GM12878 (cell line): ENCODE data around the gene DALRD3. TPM values are rescaled to one million over a fixed set of nuclear protein-coding genes. Genes with fewer than 3 reads are reported as not detected.
A peak's percentile ranks its signal among the peaks of the same experiment; 100 is the strongest.

ENCODE experiments used
- CBX3 ChIP-seq: fragments of 200-600 bp; sonication (generic); IDR thresholded peaks from 2 replicates; pipeline ENCODE4 v1.6.1; 2016; ENCODE audit warnings: low read depth, borderline replicate concordance
- CEBPB ChIP-seq, 2 experiments: fragments of 150-350 bp in 1 of 2; IDR thresholded peaks; 2 replicates each; pipeline ENCODE4 v1.6.1; 2012 to 2014; ENCODE audit warnings: low read depth in 2 of 2, low read length in 2 of 2, borderline replicate concordance in 1 of 2, inconsistent platforms in 1 of 2
- CREB1 ChIP-seq: IDR thresholded peaks from 2 replicates; pipeline ENCODE4 v1.6.1; 2012; ENCODE audit warnings: low read depth, mild to moderate bottlenecking, inconsistent platforms
- GATAD2B ChIP-seq: fragments of 450-650 bp; conservative IDR thresholded peaks from 2 replicates; pipeline ENCODE4 v1.6.1; 2017; ENCODE audit warnings: low read depth, mild to moderate bottlenecking, moderate library complexity
- HCFC1 ChIP-seq: fragments of 150-350 bp; IDR thresholded peaks from 2 replicates; pipeline ENCODE4 v1.6.1; 2014; ENCODE audit warnings: low read length
- LARP7 ChIP-seq: fragments of 450-650 bp; IDR thresholded peaks from 2 replicates; pipeline ENCODE4 v1.6.1; 2017; ENCODE audit warnings: mild to moderate bottlenecking
- NFYB ChIP-seq: IDR thresholded peaks from 2 replicates; pipeline ENCODE4 v1.6.1; 2011; ENCODE audit warnings: low read depth, mild to moderate bottlenecking, low read length, improper control_type of control experiment, moderate library complexity; ENCODE audit not compliant: insufficient read depth
- STAT3 ChIP-seq: IDR thresholded peaks from 2 replicates; pipeline ENCODE4 v1.6.1; 2011; ENCODE audit warnings: low read depth, low read length, improper control_type of control experiment
- SUPT20H ChIP-seq: IDR thresholded peaks from 2 replicates; pipeline ENCODE4 v1.6.1; 2011; ENCODE audit warnings: low read depth, mild to moderate bottlenecking, low read length, moderate library complexity, borderline replicate concordance; ENCODE audit not compliant: control insufficient read depth
- YY1 ChIP-seq: IDR thresholded peaks from 2 replicates; pipeline ENCODE4 v1.6.1; 2011; ENCODE audit warnings: low read depth, mild to moderate bottlenecking, low read length
- ZNF622 ChIP-seq: fragments of 450-650 bp; IDR thresholded peaks from 2 replicates; pipeline ENCODE4 v1.6.1; 2017; ENCODE audit warnings: mild to moderate bottlenecking, inconsistent platforms
- polyA plus RNA-seq, 11 experiments: library from polyadenylated mRNA; depleted of rRNA in 4 of 11; unstranded in 6 of 11; stranded (reverse) in 5 of 11; fragments of >200 nt; fragmentation: Nextera tagmentation in 4 of 11; fragmentation: Illumina TruSeq in 1 of 11; extraction: Ambion mirVana in 4 of 11; extraction: Trizol in 1 of 11; gene quantifications; 1 replicate in 1 of 11; 2 replicates in 10 of 11; pipeline versions ENCODE4 v1.2.1 to v1.2.3, GENCODE V29; 2011 to 2016; ENCODE audit warnings: inconsistent platforms in 2 of 11, missing spikeins in 2 of 11, low read depth in 1 of 11
- total RNA-seq, 4 experiments: library from RNA; depleted of rRNA in 3 of 4; stranded (reverse); fragments of >200 nt in 3 of 4; fragmentation: Illumina TruSeq in 1 of 4; extraction: Trizol in 1 of 4; gene quantifications; 2 replicates each; pipeline versions ENCODE4 v1.2.1 to v1.2.3, GENCODE V29; 2013 to 2021
- TF ChIP-seq, protein P1 (sequence below), 3 experiments: IDR thresholded peaks in 2 of 3; conservative IDR thresholded peaks in 1 of 3; 2 replicates each; pipeline ENCODE4 v1.5.1; 2011; ENCODE audit warnings: low read depth in 3 of 3, low read length in 3 of 3, mild to moderate bottlenecking in 3 of 3, control low read depth in 2 of 3, moderate library complexity in 2 of 3, inconsistent platforms in 1 of 3, mixed read lengths in 1 of 3; ENCODE audit not compliant: control insufficient read depth in 2 of 3, insufficient read depth in 1 of 3; ENCODE audit errors: extremely low read depth in 1 of 3
- TF ChIP-seq, protein P2 (sequence below): fragments of 450-650 bp; IDR thresholded peaks from 2 replicates; pipeline ENCODE4 v1.6.1; 2017; ENCODE audit warnings: mild to moderate bottlenecking, low read depth, inconsistent platforms; ENCODE audit not compliant: poor library complexity, severe bottlenecking
- TF ChIP-seq, protein P3 (sequence below): fragments of 450-650 bp; IDR thresholded peaks from 2 replicates; pipeline ENCODE4 v1.6.1; 2016; ENCODE audit warnings: mild to moderate bottlenecking, moderate library complexity, borderline replicate concordance
- TF ChIP-seq, protein P4 (sequence below): IDR thresholded peaks from 2 replicates; pipeline ENCODE4 v1.6.1; 2012; ENCODE audit warnings: low read depth, low read length, improper control_type of control experiment
- TF ChIP-seq, protein P5 (sequence below): IDR thresholded peaks from 2 replicates; pipeline ENCODE4 v1.6.1; 2012; ENCODE audit warnings: low read depth, low read length, improper control_type of control experiment
- TF ChIP-seq, protein P6 (sequence below): fragments of 450-650 bp; IDR thresholded peaks from 2 replicates; pipeline ENCODE4 v1.6.1; 2016; ENCODE audit warnings: mild to moderate bottlenecking

The DALRD3 gene
- total and polyA plus RNA-seq, 10 of the 15 experiments (the other 5 are each of a cell fraction or from before 2014, with no cell fraction given) = 10.1 to 28.2 (median 21.6) TPM

DNA sequence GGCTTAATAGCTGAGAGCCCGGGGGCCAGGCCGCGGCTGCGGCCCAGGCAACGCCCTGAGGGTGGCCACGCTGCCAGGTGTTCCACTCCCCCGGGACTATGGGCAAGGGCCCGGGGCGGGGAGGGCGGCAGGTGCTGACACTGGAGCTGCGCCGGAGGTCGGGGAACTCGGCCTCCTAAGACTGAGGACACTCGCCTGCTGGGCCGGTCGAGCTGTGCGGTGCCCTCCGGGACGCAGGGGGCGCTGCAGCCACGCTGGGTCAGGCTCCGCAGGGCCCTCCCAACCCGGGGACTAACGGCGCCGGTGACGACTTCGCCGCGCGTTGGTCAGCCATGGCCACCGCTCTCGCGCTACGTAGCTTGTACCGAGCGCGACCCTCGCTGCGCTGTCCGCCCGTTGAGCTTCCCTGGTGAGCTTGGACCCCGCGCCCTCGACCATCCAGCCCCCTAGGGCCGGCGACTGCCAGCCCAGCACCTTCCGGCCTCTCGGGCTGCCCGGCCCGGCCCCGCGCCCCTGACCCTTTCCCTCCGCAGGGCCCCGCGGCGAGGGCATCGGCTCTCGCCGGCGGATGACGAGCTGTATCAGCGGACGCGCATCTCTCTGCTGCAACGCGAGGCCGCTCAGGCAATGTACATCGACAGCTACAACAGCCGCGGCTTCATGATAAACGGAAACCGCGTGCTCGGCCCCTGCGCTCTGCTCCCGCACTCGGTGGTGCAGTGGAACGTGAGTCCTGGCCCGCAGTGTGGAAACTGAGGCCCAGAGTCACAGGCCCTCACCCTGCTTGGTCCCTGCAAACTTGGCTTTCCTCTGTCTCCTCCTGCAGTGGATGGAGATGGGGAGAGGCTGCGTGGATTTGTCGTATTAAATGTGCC, 3.7 kb upstream of the DALRD3 start, which contains the start of gene NDUFAF3 (continued):
- TF ChIP-seq, protein P1, sequence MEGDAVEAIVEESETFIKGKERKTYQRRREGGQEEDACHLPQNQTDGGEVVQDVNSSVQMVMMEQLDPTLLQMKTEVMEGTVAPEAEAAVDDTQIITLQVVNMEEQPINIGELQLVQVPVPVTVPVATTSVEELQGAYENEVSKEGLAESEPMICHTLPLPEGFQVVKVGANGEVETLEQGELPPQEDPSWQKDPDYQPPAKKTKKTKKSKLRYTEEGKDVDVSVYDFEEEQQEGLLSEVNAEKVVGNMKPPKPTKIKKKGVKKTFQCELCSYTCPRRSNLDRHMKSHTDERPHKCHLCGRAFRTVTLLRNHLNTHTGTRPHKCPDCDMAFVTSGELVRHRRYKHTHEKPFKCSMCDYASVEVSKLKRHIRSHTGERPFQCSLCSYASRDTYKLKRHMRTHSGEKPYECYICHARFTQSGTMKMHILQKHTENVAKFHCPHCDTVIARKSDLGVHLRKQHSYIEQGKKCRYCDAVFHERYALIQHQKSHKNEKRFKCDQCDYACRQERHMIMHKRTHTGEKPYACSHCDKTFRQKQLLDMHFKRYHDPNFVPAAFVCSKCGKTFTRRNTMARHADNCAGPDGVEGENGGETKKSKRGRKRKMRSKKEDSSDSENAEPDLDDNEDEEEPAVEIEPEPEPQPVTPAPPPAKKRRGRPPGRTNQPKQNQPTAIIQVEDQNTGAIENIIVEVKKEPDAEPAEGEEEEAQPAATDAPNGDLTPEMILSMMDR (IDR thresholded peaks at IDR 0.05 in 2 of 3, conservative IDR thresholded peaks at IDR 0.05 in 1 of 3; ENCODE audit: control insufficient read depth in 2 of 3, extremely low read depth in 1 of 3, insufficient read depth in 1 of 3, low read depth in 3 of 3, low read length in 3 of 3) = peak; percentile 95 to 97 (median 95)
- TF ChIP-seq, protein P2, sequence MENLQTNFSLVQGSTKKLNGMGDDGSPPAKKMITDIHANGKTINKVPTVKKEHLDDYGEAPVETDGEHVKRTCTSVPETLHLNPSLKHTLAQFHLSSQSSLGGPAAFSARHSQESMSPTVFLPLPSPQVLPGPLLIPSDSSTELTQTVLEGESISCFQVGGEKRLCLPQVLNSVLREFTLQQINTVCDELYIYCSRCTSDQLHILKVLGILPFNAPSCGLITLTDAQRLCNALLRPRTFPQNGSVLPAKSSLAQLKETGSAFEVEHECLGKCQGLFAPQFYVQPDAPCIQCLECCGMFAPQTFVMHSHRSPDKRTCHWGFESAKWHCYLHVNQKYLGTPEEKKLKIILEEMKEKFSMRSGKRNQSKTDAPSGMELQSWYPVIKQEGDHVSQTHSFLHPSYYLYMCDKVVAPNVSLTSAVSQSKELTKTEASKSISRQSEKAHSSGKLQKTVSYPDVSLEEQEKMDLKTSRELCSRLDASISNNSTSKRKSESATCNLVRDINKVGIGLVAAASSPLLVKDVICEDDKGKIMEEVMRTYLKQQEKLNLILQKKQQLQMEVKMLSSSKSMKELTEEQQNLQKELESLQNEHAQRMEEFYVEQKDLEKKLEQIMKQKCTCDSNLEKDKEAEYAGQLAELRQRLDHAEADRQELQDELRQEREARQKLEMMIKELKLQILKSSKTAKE = no peak
- TF ChIP-seq NFYB (no peak), ZNF622 (no peak), CBX3 (no peak), LARP7 (peak; percentile 96), SUPT20H (no peak), CEBPB (IDR thresholded peaks at IDR 0.05; ENCODE audit: borderline replicate concordance in 1 of 2, low read depth in 2 of 2, low read length in 2 of 2) (no peak), YY1 (peak; percentile 93), HCFC1 (peak; percentile 67), STAT3 (no peak), CREB1 (no peak), GATAD2B (peak; percentile 78)
- TF ChIP-seq, protein P3, sequence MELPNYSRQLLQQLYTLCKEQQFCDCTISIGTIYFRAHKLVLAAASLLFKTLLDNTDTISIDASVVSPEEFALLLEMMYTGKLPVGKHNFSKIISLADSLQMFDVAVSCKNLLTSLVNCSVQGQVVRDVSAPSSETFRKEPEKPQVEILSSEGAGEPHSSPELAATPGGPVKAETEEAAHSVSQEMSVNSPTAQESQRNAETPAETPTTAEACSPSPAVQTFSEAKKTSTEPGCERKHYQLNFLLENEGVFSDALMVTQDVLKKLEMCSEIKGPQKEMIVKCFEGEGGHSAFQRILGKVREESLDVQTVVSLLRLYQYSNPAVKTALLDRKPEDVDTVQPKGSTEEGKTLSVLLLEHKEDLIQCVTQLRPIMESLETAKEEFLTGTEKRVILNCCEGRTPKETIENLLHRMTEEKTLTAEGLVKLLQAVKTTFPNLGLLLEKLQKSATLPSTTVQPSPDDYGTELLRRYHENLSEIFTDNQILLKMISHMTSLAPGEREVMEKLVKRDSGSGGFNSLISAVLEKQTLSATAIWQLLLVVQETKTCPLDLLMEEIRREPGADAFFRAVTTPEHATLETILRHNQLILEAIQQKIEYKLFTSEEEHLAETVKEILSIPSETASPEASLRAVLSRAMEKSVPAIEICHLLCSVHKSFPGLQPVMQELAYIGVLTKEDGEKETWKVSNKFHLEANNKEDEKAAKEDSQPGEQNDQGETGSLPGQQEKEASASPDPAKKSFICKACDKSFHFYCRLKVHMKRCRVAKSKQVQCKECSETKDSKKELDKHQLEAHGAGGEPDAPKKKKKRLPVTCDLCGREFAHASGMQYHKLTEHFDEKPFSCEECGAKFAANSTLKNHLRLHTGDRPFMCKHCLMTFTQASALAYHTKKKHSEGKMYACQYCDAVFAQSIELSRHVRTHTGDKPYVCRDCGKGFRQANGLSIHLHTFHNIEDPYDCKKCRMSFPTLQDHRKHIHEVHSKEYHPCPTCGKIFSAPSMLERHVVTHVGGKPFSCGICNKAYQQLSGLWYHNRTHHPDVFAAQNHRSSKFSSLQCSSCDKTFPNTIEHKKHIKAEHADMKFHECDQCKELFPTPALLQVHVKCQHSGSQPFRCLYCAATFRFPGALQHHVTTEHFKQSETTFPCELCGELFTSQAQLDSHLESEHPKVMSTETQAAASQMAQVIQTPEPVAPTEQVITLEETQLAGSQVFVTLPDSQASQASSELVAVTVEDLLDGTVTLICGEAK = no peak
- TF ChIP-seq, protein P4, sequence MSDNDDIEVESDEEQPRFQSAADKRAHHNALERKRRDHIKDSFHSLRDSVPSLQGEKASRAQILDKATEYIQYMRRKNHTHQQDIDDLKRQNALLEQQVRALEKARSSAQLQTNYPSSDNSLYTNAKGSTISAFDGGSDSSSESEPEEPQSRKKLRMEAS = peak; percentile 73; the same call in 1 of the 2 replicates
- TF ChIP-seq, protein P5, sequence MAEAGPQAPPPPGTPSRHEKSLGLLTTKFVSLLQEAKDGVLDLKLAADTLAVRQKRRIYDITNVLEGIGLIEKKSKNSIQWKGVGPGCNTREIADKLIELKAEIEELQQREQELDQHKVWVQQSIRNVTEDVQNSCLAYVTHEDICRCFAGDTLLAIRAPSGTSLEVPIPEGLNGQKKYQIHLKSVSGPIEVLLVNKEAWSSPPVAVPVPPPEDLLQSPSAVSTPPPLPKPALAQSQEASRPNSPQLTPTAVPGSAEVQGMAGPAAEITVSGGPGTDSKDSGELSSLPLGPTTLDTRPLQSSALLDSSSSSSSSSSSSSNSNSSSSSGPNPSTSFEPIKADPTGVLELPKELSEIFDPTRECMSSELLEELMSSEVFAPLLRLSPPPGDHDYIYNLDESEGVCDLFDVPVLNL = no peak
- TF ChIP-seq, protein P6, sequence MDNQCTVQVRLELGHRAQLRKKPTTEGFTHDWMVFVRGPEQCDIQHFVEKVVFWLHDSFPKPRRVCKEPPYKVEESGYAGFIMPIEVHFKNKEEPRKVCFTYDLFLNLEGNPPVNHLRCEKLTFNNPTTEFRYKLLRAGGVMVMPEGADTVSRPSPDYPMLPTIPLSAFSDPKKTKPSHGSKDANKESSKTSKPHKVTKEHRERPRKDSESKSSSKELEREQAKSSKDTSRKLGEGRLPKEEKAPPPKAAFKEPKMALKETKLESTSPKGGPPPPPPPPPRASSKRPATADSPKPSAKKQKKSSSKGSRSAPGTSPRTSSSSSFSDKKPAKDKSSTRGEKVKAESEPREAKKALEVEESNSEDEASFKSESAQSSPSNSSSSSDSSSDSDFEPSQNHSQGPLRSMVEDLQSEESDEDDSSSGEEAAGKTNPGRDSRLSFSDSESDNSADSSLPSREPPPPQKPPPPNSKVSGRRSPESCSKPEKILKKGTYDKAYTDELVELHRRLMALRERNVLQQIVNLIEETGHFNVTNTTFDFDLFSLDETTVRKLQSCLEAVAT = no peak
